GM18907 (cell line): ENCODE data around the gene EXOC3L4.
"Not testable (repeated sequence)": the region's sequence is repeated elsewhere in the genome, so short reads cannot be mapped to it uniquely, and the experiment has no call there.

Experiments used
- ATAC-seq: cut with Tn5 transposase; IDR thresholded peaks from one replicate; pipeline ENCODE4 v1.9.1; 2021; ENCODE audit warnings: mild to moderate bottlenecking, moderate library complexity; ENCODE audit not compliant: unreplicated experiment

EXOC3L4 gene

DNA sequence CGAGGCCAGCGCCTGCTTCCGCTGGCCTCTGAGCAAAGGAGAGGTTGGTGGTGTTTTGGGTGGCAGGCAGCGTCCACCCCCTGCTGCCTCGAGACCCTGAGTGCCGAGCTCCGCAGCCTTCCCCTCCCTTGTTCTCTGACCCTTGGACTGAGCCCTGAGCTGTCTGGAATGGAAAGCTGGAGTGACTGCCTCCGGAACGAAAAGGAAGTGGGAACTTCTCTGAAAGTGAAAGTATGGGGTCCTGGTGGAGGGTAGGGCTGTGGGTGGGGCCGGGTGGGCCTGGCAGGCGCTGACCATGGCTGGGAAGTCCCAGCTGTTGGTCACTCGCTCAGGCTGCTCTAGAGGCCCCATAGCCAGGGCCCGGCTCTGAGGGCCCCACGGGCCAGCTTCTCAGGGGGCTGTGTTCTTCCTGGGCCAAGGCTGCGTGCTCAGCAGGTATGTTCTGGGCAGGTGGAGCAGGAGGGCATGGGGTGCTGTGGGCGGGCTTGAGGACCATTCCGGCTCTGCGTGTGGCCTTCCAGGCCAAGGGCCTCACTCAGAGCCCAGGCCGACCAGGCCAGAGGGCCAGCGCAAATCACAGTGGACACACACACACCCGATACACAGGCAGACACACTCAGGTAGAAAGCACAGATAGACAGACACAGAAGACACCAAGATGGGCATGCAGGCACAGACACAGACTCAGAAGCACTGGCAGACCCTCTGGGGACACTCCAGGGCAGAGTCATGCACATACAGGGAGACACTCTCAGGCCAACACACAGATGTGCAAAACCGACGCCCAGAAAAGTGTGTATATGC, at the start of gene EXOC3L4:
Gene EXOC3L4 (plus strand): TSS at position 320 of the 804 bp plus-strand sequence. CDS start 5,495 bp downstream, outside the sequence.
- ATAC-seq, result no peak

DNA sequence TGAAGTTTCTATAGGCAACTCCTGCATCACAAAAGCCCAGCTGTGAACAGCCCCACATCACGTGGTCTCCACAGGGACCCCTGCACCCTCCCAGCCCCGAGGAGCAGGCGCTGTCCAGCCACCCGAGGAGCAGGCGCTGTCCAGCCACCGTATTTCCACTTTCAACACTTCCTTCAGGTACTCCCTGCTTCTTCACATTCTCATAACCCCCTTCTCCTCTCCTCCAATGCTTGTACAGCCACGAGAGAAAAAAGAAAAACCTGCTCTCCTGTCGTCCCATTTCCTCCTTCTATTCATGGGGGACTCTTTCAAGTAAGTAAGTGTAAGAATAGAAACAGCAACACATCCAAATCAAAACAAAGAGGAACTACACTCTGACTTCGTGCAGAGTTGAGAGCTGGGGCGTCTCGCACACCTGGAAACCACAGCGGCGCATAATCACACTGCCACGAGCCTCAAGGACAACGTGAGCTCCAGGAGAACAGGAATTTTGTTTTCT, 49.1 kb upstream of the EXOC3L4 start:
- ATAC-seq, result no peak

DNA sequence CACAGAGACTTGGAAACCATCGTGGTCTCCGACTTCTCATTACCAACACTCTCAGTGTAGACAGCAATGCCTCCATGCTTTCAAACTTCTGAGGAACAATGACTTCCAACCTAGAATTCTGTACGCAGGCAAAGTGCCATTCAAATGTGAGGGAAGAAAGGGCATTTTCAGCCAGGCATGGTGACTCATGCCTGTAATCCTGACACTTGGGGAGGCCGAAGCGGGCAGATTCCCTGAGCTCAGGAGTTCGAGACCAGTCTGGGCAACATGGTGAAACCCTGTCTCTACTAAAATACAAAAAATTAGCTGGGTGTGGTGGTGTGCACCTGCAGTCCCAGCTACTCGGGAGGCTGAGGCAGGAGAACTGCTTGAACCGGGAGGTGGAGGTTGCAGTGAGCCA, 47.1 kb upstream of the EXOC3L4 start:
- not testable (repeated sequence) for ATAC-seq

DNA sequence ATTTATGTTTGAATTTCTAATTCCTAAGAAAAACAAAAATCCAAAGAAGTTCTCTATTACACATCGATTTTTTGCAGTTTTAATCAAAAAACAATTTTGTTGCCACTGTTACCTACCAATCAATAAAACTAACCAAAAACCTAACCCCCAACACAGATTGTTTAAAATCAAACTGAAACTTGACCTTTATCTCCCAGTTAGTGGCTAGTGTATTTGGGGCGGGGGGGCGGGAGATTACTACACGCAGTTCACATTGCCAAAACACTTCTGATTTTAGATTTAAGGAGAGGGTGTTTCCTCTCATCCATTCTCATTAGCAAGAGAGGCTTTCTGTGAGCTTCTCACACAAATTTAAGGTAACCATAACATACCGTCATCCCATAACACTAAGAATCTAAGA, 43.6 kb upstream of the EXOC3L4 start:
- ATAC-seq, result no peak

DNA sequence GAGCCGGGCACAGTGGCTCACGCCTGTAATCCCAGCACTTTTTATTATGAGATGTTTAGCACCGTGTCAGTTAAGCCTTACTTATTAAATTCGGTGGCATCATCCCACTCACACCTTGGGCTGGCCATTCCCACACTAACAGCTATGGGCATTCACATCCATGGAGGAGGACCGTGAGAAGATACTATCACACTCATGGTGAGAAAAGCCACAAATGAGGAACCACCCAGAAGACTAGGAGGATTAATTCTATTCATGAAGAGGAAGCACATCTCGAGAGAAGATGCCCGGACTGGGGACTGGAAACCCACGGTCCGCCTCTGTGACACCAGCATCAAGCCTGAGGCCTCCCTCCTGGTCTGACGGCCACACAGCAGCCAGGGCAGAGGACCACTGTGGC, 42.1 kb upstream of the EXOC3L4 start:
- no peak for ATAC-seq

DNA sequence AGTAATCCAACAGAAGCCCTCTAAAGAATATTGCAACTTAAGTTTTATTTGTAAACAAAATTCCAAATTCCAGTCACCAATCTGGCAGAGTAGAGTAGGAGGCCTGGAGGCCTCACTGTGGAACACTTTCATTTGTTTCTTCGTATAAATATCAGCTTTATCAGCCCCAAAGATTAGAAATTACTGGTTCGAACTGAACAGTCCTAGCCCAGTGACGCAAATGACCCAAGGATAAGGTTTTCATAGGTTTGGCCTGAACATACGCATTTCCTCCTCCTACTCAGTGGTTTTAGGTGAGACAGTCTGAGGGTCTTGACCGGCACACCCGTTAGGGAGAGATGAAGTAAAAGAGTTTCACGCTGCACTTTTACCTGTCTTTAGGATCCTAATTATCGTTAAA, 38.8 kb upstream of the EXOC3L4 start:
- no peak for ATAC-seq

DNA sequence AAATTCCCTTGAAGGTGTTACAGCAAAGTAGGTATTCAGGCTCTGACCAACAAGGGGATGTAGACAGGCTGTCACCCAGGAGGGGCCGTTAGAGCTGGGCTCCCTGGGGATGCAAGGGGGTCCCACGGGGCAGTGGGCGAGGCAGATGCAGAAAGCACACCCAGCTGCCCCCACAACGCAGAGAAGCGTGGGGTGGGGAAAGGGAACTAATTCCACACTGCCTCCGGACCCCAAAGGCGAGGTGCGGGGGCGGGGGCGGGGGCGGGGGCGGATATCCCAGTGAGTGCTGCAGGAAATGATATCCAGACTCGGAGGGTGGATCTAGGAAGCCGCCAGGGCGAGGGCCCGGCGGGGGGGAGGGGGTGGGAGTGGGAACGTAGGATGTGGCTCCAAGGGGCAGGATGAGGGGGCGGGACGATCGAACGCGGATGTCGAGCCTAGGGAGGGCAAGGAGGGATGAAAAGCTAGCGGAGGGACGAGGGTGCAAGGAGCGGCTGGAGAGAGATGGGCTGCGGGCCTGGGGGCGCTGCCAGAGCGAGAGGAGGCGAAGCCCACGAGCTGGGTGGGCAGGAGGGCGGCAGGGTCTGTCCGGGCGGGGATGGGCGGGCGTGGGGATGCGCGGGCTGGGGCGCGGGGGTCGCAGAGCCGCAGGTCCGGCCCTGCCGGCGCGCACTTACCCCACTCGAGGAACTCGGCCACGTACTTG, 38.0 kb upstream of the EXOC3L4 start:
- peak; percentile 3 for ATAC-seq

DNA sequence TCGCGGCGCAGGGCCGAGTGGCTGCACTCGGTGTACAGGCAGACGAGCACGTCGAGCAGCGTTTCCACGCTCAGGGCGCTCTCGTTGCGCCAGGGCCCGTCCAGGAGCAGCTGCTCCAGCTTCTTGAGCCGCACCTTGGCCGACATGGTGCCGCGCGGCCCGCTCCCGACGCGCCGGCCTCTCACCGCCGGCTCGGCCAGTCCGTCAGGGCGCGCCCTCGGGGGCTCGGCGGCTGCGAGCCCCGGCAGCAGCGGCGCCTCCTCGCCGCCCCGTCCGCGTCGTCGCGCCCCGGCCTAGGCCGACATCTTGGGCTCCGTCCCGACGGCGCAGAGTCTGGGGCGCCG, 37.5 kb upstream of the EXOC3L4 start:
- peak; percentile 26 for ATAC-seq

DNA sequence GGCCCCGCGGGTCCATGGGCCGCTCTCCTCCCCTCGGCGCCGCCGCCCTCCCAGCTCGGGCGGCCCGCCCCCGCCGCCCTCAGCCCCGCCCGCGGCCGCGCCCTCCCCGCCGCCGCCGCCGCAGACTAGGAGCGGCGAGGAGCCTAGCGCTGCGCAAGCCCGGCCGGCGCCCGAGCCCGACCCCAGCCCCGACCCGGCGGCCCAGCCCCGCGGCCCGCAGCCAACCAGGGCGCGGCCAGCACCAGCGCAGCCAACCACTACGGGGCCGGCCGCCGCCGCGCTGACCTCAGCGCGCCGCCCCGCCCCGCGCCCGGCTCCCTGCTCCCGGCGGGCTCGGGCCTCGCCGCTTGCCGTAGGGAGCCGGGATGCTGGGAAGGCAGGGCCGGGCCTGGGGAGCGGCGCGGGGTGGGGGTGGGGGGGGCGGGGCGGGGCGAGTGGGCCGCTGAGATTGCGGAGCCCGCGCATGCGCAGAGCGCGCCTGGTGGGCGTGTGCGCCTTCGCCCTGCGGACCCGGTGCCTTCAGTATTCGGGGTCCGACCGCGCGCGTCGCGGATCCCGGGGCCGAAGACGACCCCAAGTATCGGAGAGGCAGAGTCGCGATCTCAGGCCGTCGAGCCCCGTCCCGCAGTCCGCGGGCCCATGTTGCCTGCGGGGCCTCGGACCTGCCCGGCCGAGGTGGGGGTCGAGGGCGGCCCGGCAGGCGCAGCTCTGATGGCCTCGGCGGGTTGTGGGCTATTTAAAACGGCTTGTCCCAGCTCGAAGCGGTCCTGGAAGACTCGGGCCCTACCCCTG, 37.0 kb upstream of the EXOC3L4 start, which contains the start of gene CDC42BPB:
Gene CDC42BPB (minus strand): TSS at position 178 of the 792 bp plus-strand sequence. CDS start 376 bp downstream, outside the sequence.
- peak; percentile 68 for ATAC-seq

DNA sequence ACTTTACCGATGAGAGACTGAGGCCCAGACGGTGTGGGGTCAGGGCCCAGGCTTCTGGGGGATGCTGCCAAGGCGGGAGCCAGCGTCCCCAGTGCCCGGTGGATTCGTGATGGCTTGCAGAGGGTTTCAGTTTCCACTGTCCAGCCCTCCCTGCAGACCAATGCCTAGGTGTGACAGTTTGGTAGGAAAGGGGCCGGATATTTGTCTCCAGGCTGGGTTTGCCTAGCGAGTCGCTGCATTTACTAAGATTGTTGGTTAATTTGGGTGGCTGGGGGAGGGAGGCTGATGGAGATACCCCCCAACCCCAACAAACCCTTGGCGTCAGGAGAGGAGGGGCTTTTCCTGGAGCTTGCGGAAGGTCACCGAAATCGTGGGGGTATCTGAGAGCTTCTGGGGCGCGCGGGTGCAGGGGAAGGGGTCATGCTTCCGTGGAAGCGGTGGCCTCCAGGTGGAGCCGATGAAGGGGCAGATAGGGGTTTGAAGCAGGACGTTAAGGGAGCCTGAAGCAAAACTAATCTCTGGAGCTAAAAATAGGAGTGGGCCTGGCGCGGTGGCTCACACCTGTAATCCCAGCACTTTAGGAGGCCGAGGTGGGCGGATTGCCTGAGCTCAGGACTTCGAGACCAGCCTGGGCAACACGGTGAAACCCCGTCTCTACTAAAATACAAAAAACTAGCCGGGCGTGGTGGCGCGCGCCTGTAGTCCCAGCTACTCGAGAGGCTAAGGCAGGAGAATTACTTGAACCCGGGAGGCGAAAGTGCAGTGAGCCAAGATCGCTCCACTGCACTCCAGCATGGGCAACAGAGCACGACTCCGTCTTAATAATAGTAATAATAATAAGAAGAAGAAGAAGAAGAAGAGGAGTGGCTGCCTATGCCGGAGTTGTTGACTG, 36.1 kb upstream of the EXOC3L4 start:
- ATAC-seq, result no peak

DNA sequence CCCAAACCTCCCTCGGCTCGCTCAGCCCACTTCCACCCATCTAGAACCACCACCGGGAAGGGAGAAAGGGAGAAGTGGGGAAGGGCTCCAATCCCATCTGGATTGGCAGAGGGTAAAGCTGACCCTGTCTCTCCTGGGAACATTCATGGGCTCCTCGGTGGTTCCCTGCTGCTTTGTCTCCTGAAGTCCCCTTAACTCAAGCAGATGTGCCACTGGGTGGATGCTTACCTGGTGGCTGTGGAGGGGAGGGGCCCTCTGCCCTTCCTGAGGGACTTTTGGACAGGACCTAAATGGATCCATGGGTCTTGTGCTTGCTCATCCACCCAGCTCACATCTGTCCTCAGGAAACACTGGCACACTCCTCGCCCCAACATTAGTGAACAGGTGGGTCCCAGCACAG, 35.0 kb upstream of the EXOC3L4 start:
- no peak for ATAC-seq

DNA sequence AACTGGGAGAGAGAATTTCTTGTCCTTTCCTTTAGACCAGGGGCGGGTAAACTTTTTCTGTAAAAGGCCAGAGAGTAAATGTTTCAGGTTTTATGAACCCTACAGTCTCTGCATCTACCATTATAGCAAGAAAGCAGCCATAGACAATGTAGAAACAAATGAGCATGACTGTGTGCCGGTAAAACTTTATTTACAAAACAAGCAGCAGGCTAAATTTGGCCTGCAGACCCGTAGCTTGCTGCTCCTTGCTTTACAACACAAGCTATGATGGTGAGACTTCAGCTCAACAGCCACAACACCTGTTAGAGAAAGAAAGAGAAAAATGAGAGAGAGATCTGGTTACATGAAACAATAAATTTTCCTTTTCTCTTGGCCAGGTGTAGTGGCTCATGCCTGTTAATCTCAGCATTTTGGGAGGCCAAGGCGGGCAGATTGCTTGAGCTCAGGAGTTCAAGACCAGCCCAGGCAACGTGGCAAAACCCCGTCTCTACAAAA, 33.0 kb upstream of the EXOC3L4 start:
- ATAC-seq, result no peak

DNA sequence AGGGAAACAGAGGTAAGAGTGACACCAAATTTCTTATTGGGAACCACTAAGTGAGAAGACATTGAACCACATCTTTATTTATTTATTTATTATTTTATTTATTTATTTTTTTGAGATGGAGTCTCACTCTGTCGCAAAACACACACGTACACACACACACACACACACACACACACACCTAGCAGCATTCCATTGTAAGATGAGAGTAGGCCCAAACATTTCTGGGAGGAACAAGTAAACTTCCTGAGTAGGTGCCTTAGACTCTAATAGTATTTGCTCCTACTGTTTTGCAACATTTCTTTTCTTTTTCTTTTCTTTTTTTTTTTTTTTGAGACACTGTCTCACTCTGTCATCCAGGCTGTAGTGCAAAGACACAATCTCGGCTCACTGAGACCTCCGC, 30.1 kb upstream of the EXOC3L4 start:
- ATAC-seq, result no peak

DNA sequence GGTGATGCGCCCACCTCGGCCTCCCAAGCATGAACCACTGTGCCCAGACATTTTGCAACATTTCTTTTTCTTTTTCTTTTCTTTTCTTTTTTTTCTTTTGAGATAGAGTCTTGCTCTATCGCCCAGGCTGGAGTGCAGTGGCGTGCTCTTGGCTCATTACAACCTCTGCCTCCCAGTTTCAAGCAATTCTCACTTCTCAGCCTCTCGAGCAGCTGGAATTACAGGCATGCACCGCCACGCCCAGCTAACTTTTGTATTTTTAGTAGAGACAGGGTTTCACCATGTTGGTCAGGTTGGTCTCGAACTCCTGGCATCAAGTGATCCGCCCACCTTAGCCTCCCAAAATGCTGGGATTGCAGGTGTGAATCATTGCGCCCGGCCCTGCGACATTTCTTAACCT, 29.5 kb upstream of the EXOC3L4 start:
- no peak for ATAC-seq

DNA sequence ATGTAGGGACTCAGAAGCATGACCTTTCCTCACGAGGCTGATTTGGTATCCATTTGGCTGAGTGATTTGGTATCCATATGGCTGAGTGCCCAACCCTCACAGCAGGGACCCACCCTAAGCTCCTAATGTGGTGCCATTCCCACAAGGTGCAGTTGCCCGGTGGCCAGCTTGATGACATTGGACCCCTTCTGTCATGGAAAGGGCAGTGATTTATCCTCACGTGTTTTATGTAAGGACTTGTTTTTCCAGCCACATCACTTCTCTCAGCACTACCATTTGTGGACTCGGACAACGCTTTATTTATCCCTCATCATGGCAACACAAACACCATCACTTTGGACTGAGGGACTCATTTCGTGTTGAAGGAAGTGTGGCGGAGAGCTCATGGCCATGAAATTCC, 28.7 kb upstream of the EXOC3L4 start:
- no peak for ATAC-seq

DNA sequence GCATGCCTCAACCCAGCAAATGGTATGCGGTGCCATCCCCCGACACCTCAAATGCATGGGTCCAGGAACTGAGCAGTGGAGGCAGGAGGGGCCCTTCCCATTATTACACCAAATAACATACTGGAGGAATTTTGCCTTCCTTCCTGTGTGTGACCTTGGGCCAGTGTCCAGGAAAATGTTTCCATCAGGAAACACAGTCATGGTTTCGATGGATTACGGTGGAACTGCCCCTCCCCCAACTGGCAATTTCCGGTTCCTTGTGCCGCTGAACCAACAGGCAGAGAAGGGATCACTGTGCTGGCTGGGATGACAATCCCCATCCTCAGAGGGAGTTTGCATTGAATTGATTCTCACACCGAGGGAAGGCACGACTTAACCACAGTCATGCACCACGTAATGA, 28.1 kb upstream of the EXOC3L4 start:
- no peak for ATAC-seq

DNA sequence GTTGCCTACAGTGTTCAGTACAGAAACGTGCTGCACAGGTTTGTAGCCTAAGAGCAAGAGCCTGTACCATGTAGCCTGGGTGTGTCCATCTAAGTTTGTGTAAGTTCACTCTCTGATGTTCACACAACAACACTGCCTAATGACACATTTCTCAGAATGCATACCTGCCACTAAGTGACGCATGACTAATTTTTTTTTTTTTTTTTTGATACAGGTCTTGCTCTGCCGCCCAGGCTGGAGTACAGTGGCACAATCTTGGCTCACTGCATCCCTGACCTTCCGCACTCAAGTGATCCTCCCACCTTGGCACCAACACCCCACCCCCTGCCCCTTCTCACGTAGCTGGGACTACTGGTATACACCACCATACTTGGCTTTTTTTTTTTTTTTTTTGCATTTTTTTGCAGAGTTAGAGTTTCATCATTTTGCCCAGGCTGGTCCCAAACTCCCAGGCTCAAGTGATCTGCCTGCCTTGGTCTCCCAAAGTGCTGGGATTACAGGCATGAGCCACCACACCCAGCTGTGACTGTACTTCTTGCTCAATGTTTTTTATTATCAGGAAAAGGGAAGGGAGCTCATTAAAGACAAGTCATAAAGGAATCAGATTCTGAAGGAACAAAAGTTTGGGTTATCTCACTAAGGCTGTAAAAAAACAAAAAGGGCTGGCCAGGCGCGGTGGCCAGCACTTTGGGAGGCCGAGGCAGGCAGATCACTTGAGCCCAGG, 27.1 kb upstream of the EXOC3L4 start:
- no peak for ATAC-seq

DNA sequence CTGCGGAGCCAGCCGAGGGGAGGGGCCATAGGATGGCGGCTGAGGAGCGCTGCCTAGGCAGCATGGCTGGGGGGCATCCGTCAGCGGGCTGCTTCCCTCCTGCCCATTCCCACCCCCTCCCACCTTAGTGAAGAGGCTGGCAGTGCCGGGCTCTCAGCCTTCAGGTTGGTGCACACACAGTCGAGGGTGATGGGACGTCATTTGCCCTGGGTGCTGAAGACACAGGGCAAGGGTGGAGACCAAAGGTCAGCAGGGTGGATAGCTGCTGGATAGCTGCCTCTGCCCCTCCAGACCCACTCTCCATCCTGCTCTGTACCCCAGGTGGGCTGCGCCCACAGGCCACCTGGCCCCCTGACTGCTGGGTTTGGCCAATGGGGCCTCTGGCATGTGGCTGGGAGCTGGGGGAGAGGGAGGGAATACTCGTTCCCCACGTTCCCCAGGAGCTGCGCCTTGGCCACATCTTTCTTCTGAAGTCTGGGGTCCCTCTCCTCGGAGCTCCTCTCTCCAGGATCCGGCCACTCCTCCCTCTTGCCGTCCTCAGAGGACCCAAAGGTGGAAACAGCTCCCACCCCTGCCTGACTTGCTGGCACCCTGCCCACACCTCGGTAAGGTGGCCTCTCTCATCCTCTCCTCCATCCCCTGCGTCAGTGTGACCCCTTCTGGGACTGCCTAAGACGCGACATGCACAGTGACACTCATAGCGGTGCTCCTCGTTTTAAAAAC, 26.0 kb upstream of the EXOC3L4 start:
- ATAC-seq, result no peak
